ENCODE measurements around the gene MAGOHB.

Gene MAGOHB

GRCh38 chr12:10624605-10625004 lies 11.2 kb upstream of the MAGOHB start:
- H3K4me3 ChIP-seq (replicated peaks in 1 of 2; ENCODE audit: low read depth in 2 of 2, low read length in 2 of 2), result no peak overlapping the region
- no peak for DNase-seq (ENCODE audit: low read depth in 2 of 2)
- TF ChIP-seq CTCF (IDR thresholded peaks at IDR 0.05; ENCODE audit: low read depth, low read length), result no peak

GRCh38 chr12:10623131-10623530 lies 9.7 kb upstream of the MAGOHB start:
- H3K4me3 ChIP-seq (replicated peaks in 1 of 2; ENCODE audit: low read depth in 2 of 2, low read length in 2 of 2), result no peak overlapping the region
- no peak for TF ChIP-seq CTCF (IDR thresholded peaks at IDR 0.05; ENCODE audit: low read depth, low read length)
- DNase-seq (ENCODE audit: low read depth in 2 of 2), result peak in 1 of 2 donors; percentile 40

GRCh38 chr12:10621278-10621677 lies 7.9 kb upstream of the MAGOHB start:
- DNase-seq (ENCODE audit: low read depth in 2 of 2), result no peak
- H3K4me3 ChIP-seq (replicated peaks in 1 of 2; ENCODE audit: low read depth in 2 of 2, low read length in 2 of 2), result no peak overlapping the region
- no peak for TF ChIP-seq CTCF (IDR thresholded peaks at IDR 0.05; ENCODE audit: low read depth, low read length)

GRCh38 chr12:10620078-10620779 lies 6.8 kb upstream of the MAGOHB start:
- no peak for DNase-seq (ENCODE audit: low read depth in 2 of 2)
- TF ChIP-seq CTCF (IDR thresholded peaks at IDR 0.05; ENCODE audit: low read depth, low read length), result no peak
- H3K4me3 ChIP-seq (replicated peaks in 1 of 2; ENCODE audit: low read depth in 2 of 2, low read length in 2 of 2), result no peak overlapping the region

- no peak for TF ChIP-seq CTCF (IDR thresholded peaks at IDR 0.05; ENCODE audit: low read depth, low read length)
- DNase-seq (ENCODE audit: low read depth in 2 of 2), result peak; percentile 34 to 90
- no peak overlapping the region for H3K4me3 ChIP-seq (replicated peaks in 1 of 2; ENCODE audit: low read depth in 2 of 2, low read length in 2 of 2)
Observed at GRCh38 chr12:10618338-10618987, 5.1 kb upstream of the MAGOHB start.

- TF ChIP-seq CTCF (IDR thresholded peaks at IDR 0.05; ENCODE audit: low read depth, low read length), result no peak
- DNase-seq (ENCODE audit: low read depth in 2 of 2), result no peak
- no peak overlapping the region for H3K4me3 ChIP-seq (replicated peaks in 1 of 2; ENCODE audit: low read depth in 2 of 2, low read length in 2 of 2)
Observed at GRCh38 chr12:10617863-10618262, 4.5 kb upstream of the MAGOHB start.

Data from cardiac fibroblast (primary cell).